NCI-H2171 (cell line): ENCODE data around the gene TPX2.
"Not testable (repeated sequence)": the region's sequence is repeated elsewhere in the genome, so short reads cannot be mapped to it uniquely, and the experiment has no call there.

Source experiments
- DNase-seq: peaks from one replicate; lab custom pipeline; 2025; lab: John Stamatoyannopoulos, UW

TPX2 gene

DNA sequence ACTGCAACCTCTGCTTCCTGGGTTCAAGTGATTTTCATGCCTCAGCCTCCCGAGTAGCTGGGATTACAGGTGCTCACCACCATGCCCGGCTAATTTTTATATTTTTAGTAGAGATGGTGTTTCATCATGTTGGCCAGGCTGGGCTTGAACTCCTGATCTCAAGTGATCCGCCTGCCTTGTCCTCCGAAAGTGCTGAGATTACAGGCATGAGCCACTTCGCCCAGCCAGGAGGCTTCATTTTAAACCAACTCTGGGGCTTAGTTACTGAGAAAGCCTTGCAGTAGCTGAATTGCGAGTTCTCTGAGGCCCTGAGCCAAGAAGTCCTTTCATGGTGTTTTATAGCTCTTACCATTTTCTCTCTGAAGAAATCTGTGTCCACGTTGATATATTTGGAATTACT, 75.1 kb downstream of the TPX2 start:
- DNase-seq: not testable (repeated sequence)

DNA sequence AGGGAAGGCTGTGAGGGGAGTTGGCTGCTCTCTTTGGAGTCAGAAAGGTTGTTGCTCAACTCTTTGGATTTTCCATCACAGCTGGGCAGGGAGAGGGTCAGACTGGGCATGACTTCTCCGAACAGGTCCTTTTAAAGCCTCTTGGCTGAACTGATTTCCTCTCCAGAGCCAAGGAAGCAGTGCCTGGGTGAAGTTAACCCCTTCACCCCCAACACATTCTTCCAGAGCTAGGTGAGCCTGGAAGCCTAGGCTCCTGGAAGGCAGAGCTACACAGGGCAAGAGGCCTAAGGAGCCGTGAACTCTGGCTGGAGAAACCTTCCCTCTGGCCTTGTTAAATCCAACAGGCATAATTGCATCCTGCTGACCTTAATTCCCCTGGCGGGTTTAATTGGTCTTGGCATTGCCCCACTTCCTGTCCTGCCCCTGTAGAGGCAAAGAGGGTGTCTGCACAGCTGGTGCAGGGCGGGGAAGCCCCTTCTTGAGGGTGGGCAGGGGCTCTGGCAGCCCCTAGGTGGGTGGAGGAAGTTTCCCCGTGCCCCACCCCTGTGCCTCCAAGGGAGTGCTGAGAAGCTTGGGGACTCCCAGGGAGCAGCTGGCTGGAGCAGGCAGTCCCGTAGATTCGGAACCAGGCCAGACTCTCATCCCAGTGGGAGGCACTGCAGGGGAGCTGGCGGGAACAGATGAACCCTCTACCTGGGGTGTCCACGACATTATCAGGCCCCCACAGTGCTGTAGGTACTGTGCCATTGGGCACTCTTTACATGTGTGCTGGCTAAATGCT, 76.5 kb downstream of the TPX2 start:
- DNase-seq: no peak

DNA sequence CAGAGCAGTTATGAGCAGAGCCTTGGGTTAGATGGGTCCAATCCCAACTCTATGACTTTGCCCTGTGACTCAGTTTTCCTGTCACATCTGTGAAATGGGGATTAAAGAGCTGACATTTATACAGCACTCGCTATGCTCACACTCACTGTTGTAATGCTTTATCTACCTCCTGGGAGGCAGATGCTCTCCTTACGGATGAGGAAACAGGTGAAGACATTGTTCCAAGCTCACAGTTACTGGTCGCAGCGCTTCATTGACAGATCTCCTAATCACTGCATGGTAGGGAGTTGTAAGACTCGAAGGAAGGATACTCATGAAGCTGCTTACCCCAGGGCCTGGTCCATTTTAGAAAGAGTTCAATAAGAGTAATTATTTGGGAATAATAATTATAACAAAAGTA, 77.1 kb downstream of the TPX2 start:
- peak; percentile 42 for DNase-seq

- DNase-seq: no peak
Observed at GRCh38 chr20:31817461-31817860, 78.4 kb downstream of the TPX2 start.

DNA sequence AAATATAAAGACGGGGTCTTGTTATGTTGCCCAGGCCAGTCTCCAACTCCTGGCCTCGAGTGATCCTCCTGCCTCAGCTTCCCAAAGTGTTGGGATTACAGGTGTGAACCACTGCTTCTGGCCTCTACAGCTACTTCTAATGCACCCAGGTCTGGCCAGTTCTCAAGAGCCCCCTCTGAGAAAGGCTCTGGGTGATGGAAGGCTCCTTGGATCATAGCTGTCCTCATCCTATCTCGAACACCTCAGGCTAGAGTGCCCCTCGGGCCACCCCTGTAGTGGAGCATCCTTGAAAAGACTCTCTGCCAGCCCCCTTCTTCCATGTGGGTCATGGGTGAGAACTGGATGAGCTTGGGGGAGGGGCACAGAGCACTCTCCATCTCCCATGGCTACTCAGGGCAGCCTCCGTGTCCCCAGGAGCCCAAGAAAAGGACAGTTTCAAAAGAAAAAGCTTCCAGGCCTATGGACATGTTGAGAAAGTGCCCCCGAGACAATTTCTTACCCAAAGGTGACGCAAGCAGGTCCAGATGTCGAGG, 79.4 kb downstream of the TPX2 start:
- no peak for DNase-seq

DNA sequence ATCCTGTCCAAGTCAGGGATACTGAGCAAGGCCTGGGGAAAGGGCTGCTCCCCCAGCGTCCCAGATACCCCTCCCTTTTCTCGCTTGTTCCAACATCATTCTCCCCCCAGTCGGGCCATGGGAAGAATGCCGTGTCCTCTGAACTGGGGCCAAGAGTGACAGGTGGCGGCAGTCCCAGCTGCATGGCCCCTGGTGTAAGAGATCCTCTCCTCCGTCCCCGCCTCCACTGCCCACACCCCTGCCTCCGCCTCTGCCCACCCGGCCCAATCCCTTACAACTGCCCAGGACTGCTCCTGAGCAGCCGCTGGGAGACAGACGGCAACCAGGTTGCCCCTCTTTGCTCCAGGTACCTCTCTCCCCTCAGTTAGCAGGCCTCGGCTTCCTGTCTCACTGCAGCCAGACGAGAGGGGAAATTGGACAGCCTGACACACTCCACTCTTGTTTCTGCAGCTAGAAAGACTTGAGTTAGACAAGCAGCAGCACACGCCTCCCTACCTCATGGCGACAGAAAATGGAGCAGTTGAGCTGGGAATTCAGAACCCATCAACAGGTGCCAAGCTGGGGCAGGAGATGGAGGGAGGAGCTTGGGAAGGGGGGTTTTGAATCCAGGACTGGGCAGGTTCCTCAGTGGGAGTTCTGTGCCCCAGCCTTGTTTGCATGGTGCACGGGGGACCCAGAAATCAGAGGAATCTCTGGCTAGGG, 80.1 kb downstream of the TPX2 start, which contains the start of gene MYLK2:
TSS of gene MYLK2 (plus strand) at position 274 of the 702 bp plus-strand sequence. CDS start at position 499, 225 bp downstream.
- no peak for DNase-seq

- no peak for DNase-seq
Observed at GRCh38 chr20:31820228-31820627, 81.1 kb downstream of the TPX2 start.

GRCh38 chr20:31821427-31821826, 82.3 kb downstream of the TPX2 start:
- no peak for DNase-seq

DNA sequence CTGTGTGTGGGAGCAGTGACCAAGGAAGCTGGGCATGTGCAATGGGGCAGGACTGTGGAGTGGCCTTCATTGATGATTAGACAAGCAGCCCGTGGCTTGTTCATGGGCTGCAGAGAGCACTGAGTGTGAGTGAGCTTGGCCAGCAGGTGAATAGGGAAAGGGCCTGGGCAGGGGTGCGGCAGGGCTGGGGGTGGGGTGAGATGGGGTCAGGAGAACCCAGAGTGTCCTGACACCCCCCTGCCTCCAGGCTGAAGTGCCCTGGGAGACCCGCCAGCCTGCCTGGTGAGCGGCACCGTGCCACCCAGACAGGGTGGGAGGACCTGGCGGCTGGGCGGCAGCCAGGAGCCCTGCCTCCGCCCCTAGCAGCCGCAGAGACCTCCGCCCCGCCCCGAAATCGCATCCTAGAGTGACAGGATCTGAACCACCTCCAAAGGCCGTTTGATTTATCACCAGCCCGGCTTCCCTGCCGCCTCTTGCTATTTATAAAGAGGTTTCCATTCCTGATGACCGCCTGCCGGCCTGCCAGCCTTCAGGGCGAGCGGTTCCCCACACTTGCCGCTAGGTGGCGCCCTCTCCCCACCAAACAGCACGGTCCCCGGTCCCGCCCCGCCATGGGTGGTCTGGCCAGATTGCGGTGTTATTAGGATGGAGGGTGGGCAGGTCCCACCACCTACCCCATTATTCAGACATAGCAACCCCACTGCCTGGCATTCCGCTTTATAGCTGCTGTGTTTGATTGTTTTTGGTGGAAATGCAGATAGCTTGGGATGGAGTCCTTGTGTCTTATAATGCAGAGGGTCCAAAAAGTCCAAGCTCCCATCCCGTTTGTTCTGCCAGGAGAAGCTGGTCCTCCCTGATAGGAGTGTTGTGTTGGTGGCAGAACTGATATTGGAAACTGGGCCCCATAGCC, 83.6 kb downstream of the TPX2 start:
- DNase-seq: peak; percentile 87

DNA sequence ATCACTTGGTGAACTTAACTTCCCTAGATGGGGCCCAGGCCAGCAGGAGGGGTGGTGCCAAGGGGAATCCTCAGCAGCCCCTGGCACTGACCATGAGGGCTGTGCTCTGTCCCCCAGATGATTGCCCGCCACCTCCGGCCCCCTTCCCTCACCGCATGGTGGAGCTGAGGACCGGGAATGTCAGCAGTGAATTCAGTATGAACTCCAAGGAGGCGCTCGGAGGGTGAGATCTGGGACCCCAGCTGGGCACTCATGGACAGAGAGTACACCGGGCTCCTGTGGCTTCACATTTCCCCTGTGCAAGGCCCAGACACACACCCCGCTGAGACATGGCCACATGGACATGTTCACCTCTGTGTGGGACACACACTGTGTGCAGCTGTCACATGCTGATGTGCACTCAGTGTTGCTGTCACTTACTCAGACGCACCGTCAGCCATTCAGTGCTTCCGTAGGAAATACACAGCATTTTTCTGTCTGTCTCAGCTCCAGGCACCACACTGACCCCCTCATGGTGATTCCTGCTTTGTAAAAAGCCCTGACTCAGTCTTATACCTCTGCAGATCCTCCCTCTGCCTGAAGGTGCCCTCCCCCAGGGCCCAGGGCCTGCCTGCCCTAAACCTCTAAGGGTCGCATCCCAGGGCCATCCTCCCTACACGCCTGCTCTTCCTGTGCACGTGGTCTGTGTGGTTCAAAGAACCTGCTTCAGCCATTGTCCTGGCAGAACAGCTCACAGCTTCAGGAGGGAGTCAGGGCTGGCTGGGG, 84.5 kb downstream of the TPX2 start:
- DNase-seq: no peak

GRCh38 chr20:31824125-31824485, 85.0 kb downstream of the TPX2 start:
- DNase-seq: no peak

- no peak for DNase-seq
Observed at GRCh38 chr20:31824554-31825313, 85.6 kb downstream of the TPX2 start.

GRCh38 chr20:31826074-31826473, 87.0 kb downstream of the TPX2 start:
- no peak for DNase-seq

GRCh38 chr20:31827059-31827458, 88.0 kb downstream of the TPX2 start:
- DNase-seq: no peak

DNA sequence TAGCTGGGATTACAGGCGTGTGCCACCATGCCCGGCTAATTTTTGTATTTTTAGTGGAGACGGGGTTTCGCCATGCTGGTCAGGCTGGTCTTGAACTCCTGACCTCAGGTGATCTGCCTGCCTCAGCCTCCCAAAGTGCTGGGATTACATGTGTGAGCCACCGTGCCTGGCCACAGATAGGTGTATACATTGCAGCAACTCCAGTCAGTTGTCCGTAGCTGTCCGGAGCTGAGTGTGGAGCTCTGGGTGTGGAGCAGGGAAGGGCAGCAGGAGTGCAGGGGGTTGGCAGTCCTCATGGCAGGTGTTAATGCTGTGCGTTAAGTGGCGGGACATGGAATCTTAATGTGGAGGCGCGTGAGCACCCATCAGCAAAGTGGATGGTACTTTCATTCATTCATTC, 88.9 kb downstream of the TPX2 start:
- not testable (repeated sequence) for DNase-seq

- no peak for DNase-seq
Observed at GRCh38 chr20:31829731-31830130, 90.6 kb downstream of the TPX2 start.

GRCh38 chr20:31830406-31830981, 91.4 kb downstream of the TPX2 start:
- DNase-seq: no peak

GRCh38 chr20:31831211-31831610, 92.1 kb downstream of the TPX2 start:
- no peak for DNase-seq

DNA sequence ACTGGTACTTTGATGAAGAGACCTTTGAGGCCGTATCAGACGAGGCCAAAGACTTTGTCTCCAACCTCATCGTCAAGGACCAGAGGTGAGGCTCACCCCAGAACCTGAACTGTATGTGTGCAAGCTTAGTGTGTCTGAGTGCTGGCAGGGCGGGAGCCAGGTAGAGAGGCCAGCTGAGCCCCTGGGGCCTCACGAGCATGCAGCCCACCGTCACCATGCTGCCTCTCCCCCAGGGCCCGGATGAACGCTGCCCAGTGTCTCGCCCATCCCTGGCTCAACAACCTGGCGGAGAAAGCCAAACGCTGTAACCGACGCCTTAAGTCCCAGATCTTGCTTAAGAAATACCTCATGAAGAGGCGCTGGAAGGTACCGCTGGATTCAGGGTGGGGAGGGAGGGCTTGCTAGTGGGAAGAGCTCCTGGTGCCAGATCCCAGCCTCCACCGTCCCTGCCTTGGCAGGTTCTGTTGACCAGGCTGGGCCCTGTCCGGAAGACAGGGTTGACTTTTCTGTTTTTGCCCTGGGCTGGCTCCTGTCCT, 92.7 kb downstream of the TPX2 start:
- DNase-seq: no peak
